NCI-H2227 (cell line): ENCODE data around the gene HEPACAM.

ENCODE experiments used
- DNase-seq: peaks from one replicate; lab custom pipeline; 2025; ENCODE audit not compliant: unreplicated experiment; lab: John Stamatoyannopoulos, UW

HEPACAM gene

GRCh38 chr11:124943254-124943616 lies 7.4 kb upstream of the HEPACAM start:
- DNase-seq, result no peak

DNA sequence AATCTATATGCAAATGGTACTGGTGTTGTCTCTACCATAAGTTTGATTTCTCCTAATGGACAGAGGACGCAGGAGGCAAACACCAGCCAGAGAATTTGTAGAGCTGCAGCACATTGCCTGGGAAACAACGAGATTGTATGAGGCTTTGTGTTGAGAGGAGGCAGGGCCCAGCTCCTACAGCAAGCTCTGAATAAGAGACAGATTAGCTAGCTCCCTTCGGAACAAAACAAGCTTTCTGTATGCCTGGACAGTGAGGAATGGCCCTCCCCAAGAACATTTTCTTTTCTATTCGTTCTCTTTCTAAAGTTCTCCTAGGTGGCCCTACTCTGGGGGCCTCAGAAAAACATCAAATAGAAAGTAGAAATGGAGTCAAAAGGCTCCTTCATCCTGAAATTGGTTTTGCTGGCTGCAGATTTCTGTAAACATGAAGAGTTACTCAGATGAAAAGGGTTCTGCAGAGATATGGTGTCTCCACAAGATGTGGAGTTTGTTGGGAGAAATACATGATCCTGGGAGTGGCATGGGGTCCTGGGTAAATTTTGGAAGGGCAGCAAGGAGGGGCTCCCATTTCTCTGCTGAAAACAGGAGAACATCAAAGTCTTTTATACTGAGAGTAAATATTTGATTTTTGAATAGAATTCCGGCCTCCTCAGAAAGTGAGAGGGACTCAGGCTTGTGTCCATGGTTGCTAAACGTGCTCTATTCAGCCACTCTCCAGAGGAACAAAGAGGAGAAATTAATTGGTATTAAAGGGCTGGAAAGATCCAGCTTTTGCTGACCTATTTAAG lies 6.8 kb upstream of the HEPACAM start:
- DNase-seq, result no peak

GRCh38 chr11:124941703-124942102 lies 5.9 kb upstream of the HEPACAM start:
- no peak for DNase-seq

GRCh38 chr11:124938970-124939369 lies 3.1 kb upstream of the HEPACAM start:
- no peak for DNase-seq

GRCh38 chr11:124938206-124938765 lies 2.4 kb upstream of the HEPACAM start:
- DNase-seq, result no peak

GRCh38 chr11:124937336-124937935 lies 1.6 kb upstream of the HEPACAM start:
- DNase-seq, result no peak

DNA sequence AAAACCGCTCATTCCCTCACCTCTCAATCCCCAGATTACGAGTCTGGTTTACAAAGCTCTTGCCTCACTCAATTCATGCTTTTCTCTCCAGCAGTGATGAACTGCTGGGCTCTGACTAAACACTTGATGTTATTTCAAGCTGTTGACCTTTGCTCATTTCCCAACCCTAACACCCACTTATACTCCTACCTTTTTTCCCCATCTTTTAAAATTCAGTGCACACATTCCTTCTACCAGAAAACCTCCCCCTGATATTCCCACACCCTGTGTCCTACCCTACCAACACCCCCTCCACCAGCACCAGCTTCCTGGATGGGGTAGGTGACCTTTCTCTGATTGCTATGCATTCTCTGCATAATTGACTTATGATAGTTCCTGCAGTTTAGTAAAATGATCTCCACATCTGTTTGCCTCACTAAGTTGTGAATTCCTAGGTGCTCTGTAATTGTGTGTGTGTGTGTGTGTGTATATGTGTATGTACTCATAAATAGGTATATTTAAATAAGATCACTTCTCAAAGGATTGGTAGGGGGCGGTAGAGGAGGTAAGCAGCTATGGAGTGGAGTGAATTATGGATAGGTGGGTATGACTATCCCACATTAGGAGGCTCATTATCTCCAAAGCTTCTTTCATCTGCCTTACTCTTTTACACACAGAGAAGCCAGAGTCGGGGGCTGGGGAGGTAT lies 842 bp downstream of the HEPACAM start:
- peak; percentile 2 for DNase-seq

GRCh38 chr11:124930799-124931198 lies 5.0 kb downstream of the HEPACAM start:
- no peak for DNase-seq

DNA sequence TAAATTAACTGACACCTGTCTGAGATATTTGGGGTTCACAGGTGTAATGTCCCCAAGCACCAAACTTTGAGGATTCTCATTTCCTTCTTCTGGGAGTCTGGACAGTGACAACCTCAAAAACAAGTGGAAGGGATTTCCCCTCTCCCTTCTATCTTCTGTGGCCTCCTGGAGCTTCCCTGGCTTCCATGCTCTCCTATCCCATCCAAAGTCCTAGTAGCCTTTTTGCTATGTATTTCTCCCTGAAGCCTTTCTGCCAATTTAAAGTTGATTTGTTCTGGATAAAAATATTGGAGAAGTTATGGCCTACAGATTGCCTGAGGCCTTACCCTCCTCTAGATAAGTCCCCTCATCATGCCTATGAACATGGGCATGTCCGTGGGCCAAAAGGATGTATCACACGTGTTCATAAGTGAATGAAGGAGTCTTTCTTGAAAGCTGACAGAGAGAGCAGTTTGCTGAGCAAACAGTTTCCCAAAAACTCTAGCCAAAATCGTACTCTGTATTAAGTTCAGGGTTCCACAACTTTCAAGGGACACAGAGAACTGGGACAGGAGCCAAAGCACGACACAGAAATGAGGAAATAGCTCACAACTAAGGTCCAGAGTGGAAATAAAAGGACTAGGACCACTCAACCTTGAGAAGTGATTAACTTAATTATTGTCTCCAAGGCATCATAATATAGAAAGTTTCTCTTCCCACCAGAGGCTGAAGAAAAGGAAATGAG lies 6.7 kb downstream of the HEPACAM start:
- DNase-seq, result no peak

- DNase-seq, result no peak
Measured at GRCh38 chr11:124923296-124923695, 12.6 kb downstream of the HEPACAM start.

DNA sequence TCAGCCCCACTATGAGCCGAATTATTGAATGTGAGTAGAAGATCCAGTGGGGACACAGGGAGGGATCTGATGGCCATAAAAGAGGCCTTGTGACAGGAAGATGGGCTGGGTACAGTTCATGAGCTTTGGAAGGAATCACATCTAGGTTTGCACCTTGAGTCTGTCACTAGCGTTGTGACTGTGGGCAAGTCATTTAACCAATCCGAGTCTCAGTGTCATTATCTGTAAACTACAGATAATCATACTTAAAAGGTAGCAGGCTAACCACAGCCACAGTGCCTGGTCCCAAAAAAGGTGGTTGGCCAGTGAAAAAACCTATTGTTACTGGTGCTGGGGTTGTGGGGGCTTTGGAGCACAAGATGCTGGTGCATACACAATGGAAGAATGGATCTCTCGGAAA lies 13.0 kb downstream of the HEPACAM start:
- DNase-seq, result no peak

DNA sequence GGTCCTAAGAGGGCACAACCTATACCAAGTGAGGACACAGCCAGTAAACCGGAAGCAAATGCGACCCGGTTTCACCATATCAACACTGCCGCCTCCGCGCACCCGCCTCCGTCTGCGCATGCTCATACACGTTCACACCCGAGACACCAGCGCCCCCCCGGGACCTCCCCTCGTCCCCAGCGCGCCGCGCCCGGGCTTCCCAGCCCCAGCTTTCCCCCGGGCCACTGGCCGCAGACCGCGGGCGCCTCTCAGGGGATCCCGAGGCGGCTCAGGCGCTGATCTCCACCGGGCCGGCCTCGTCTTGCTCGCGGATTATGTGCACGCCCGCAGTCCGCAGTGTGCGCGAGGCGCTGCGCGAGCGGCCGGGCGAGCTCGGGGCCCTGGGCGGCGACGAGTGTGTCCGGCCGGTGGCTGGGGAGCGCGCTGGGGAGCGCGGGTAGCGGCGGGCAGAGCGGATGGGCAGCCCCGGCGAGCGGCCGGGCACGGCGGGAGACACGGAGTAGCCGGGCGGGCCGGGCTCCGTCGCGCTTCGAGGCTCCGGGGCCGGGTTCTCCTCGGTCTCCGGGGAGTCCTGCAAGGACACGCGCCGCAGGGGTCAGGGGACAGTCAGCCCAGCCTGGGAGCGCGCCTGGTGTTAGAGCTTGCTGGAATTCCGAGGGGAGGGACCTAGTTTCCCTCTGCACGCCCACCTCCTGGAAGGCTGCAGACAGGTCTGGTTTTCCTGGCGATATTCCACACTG lies 14.8 kb downstream of the HEPACAM start:
- peak; percentile 87 for DNase-seq

DNA sequence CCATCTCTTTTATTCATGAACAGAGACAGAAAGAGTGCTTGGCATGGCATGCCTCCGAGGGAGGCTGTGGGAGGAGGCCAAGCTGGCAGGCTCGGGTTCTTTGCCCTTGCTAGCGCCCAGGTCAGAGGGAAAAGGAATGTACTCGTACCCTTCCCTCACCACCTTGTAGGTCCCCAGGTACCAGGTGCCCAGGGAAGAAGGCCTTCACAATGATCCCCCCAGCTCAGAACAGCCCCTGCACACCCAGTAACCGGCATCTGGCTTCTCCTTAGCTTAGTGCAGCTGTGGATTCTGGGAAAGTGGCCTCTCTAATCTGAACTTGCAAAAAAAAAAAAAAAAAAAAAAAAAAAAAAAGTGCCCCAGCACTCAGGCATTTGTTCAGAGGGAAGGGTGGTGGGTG lies 15.5 kb downstream of the HEPACAM start:
- no peak for DNase-seq

DNA sequence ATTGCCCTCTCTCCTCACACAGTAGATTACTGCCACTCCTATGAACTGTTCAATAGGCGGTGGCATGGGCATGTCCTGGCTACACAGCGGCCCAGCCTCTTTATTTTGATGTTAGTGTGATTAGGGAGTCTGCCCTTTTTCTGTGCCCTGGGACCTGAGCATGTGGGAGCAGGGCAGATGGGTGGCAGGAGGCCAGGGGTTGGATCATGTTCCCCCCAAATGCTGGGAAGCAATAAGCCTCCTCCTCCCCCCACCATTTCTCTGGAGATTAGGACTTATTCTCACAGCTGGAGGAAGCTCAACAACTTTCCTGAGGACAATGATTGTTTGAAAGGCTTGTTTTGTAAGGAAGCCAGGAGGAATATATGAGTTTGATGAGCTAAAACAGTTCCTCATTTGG lies 15.9 kb downstream of the HEPACAM start:
- no peak for DNase-seq

DNA sequence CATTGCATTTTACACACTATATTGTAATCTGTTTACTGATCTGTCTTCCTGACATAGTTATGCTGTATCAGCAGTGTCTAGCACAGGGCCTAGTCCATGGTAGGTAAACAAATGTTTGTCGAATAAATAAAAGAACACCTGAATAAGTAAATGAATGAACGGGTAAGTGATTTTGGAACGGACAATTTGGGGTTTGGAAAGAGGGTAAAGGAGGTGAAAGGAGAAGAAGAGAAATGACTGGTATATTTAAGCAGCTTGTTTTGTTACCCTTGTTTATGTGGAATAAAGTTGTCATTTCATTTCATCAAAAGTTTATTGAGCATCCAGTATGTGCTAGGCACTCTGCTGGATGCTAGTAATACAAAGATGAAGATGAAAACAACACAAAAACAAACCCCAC lies 16.9 kb downstream of the HEPACAM start, which contains the start of gene HEPN1:
Gene HEPN1 (plus strand): TSS at position 301 of the 400 bp plus-strand sequence.
- DNase-seq, result no peak

GRCh38 chr11:124917115-124917637 lies 18.7 kb downstream of the HEPACAM start:
- DNase-seq, result no peak

GRCh38 chr11:124916370-124916710 lies 19.5 kb downstream of the HEPACAM start:
- no peak for DNase-seq

GRCh38 chr11:124915541-124916369 lies 20.1 kb downstream of the HEPACAM start:
- no peak for DNase-seq

GRCh38 chr11:124902616-124903015 lies 33.2 kb downstream of the HEPACAM start:
- no peak for DNase-seq
